MM.1S (cell line): ENCODE data around the gene DUSP23.

ENCODE experiments used
- CTCF ChIP-seq: fragments of 300-600 bp; sonication (generic); IDR thresholded peaks from 2 replicates; pipeline ENCODE4 v1.5.1; 2016; ENCODE audit warnings: antibody characterized with exemption, low read length, mixed read lengths
- EZH2 ChIP-seq: fragments of 300-600 bp; sonication (generic); optimal IDR thresholded peaks from 2 replicates; pipeline ENCODE3; 2017; ENCODE audit warnings: low read depth, mild to moderate bottlenecking, antibody characterized with exemption, low read length, mixed read lengths
- EZH2phosphoT487 ChIP-seq: fragments of 300-600 bp; sonication (generic); IDR thresholded peaks from 2 replicates; pipeline ENCODE4 v1.6.1; 2018; ENCODE audit warnings: antibody characterized with exemption, low read length

- TF ChIP-seq CTCF (no peak), EZH2 (no peak), EZH2phosphoT487 (no peak)
Observed at GRCh38 chr1:159825564-159825963, 44.8 kb downstream of the DUSP23 start.
